ENCODE measurements around the gene RNASEH2A.

DNA sequence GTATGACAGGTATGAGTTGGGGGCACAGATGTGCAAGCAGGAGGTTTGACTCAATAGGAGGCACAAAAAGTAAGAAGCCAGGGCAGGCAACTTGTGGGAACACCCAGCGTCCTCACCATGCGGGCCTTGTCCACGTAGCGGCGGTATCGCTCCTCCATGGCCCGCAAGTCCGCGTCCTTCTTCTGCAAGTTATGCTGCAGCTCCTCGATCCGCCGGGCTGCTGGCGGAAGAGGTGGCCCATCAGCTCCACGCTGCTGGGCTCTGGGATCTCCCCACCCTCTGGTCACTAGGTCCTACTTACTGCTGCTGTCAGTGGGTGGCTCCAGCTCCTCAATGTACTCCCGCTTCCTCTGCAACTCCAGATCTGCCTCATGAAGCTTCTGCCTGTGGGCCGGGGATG is 41.7 kb upstream of the RNASEH2A start:
- TF ChIP-seq SIN3A (IDR thresholded peaks at IDR 0.05; ENCODE audit: borderline replicate concordance, low read depth, low read length) (no peak), CTCF (IDR thresholded peaks at IDR 0.05) (no peak), MXI1 (IDR thresholded peaks at IDR 0.05; ENCODE audit: low read depth, low read length) (no peak), JUND (IDR thresholded peaks at IDR 0.05) (no peak), POLR2AphosphoS5 (IDR thresholded peaks at IDR 0.05; ENCODE audit: low read depth, low read length) (no peak), GABPA (IDR thresholded peaks at IDR 0.05; ENCODE audit: low read depth) (no peak), EZH2phosphoT487 (IDR thresholded peaks at IDR 0.05; ENCODE audit: borderline replicate concordance, low read depth) (no peak)

Data from SK-N-SH (cell line).